Endothelial cell of umbilical vein (primary cell): ENCODE measurements around the gene SLC2A2. TPM values are rescaled to one million over a fixed set of nuclear protein-coding genes. Genes with fewer than 3 reads are reported as not detected.

Experiments used
- BruUV-seq: library from RNA; stranded (reverse); fragments of 400-500 nt; replicated peaks from 2 replicates; lab custom pipeline; 2021; lab: Mats Ljungman, UMichigan
- CTCF ChIA-PET: fragments of 300-600, 350-600 bp; sonication (Branson Sonifier 250); formaldehyde crosslinking; loops from one replicate; lab custom pipeline; 2021; ENCODE audit warnings: antibody characterized with exemption, inconsistent platforms; lab: Charles Lee
- POLR2A ChIA-PET: fragments of 300-600, 350-600 bp; sonication (Branson Sonifier 250); formaldehyde crosslinking; loops from one replicate; lab custom pipeline; 2021; ENCODE audit warnings: antibody characterized with exemption, inconsistent platforms; lab: Charles Lee
- DNase-seq: peaks from one replicate; pipeline ENCODE4 v3.0.0-alpha.2; 2011; ENCODE audit warnings: low read depth, low spot score
- FAIRE-seq: peaks from 2 replicates; lab custom pipeline; 2011; peaks lifted over from hg19 to GRCh38; lab: Jason Lieb, UNC
- H2AFZ ChIP-seq: 2 replicates; pipeline ENCODE4 v1.6.0; 2012; ENCODE audit warnings: low read depth, low read length, control low read depth, inconsistent platforms
- H3K27ac ChIP-seq: 2 replicates; pipeline ENCODE4 v1.5.1; 2011; ENCODE audit warnings: low read depth, mild to moderate bottlenecking, control low read depth, low read length, moderate library complexity; ENCODE audit not compliant: insufficient read depth
- H3K27me3 ChIP-seq, 2 experiments: 2 replicates each; pipeline versions ENCODE4 v1.6.0 to v1.6.1; 2011; ENCODE audit warnings: low read length in 2 of 2, mixed read lengths in 1 of 2; ENCODE audit not compliant: control insufficient read depth in 2 of 2, insufficient read depth in 2 of 2
- H3K36me3 ChIP-seq, 2 experiments: 2 replicates in 1 of 2; 3 replicates in 1 of 2; pipeline ENCODE4 v1.5.1; 2011; ENCODE audit warnings: low read length in 2 of 2, mild to moderate bottlenecking in 1 of 2, moderate library complexity in 1 of 2; ENCODE audit not compliant: control insufficient read depth in 2 of 2, insufficient read depth in 2 of 2; ENCODE audit errors: extremely low read depth in 1 of 2
- H3K4me1 ChIP-seq: 3 replicates; pipeline ENCODE4 v1.5.1; 2011; ENCODE audit warnings: mild to moderate bottlenecking, low read length; ENCODE audit not compliant: control insufficient read depth, insufficient read depth; ENCODE audit errors: extremely low read depth
- H3K4me2 ChIP-seq: 2 replicates; pipeline ENCODE4 v1.6.1; 2011; ENCODE audit warnings: low read length, control low read depth, mixed read lengths; ENCODE audit not compliant: insufficient read depth
- H3K4me3 ChIP-seq, 3 experiments: fragments of 200-600 bp in 1 of 3; sonication (generic), shearing (Covaris generic) in 1 of 3; replicated peaks in 1 of 3; 2 replicates each; pipeline ENCODE4 v1.5.1; 2011 to 2016; ENCODE audit warnings: control low read depth in 3 of 3, low read length in 3 of 3, mild to moderate bottlenecking in 2 of 3, inconsistent platforms in 1 of 3, low read depth in 1 of 3, moderate library complexity in 1 of 3; ENCODE audit not compliant: insufficient read depth in 1 of 3
- H3K79me2 ChIP-seq: 2 replicates; pipeline ENCODE4 v1.6.0; 2012; ENCODE audit warnings: low read length, inconsistent platforms; ENCODE audit not compliant: control insufficient read depth, insufficient read depth
- H3K9ac ChIP-seq: replicated peaks from 2 replicates; pipeline ENCODE3; 2011; ENCODE audit warnings: low read length, control low read depth; ENCODE audit not compliant: insufficient read depth; ENCODE audit errors: extremely low read depth
- H3K9me1 ChIP-seq: replicated peaks from 3 replicates; pipeline ENCODE4 v1.6.0; 2011; ENCODE audit warnings: mild to moderate bottlenecking, low read length; ENCODE audit not compliant: control insufficient read depth, insufficient read depth; ENCODE audit errors: extremely low read depth
- H3K9me3 ChIP-seq: replicated peaks from 2 replicates; pipeline ENCODE4 v1.5.1; 2012; ENCODE audit warnings: low read length, inconsistent platforms; ENCODE audit not compliant: control insufficient read depth, insufficient read depth
- H4K20me1 ChIP-seq: replicated peaks from 2 replicates; pipeline ENCODE3; 2011; ENCODE audit warnings: mild to moderate bottlenecking, low read length; ENCODE audit not compliant: control insufficient read depth, insufficient read depth; ENCODE audit errors: extremely low read depth
- EZH2 ChIP-seq: IDR thresholded peaks from 2 replicates; pipeline ENCODE4 v1.6.1; 2012; ENCODE audit warnings: borderline replicate concordance, low read depth, mild to moderate bottlenecking, moderate library complexity, low read length, inconsistent platforms; ENCODE audit not compliant: severe bottlenecking
- FOS ChIP-seq: IDR thresholded peaks from 2 replicates; pipeline ENCODE4 v1.6.1; 2011; ENCODE audit warnings: mild to moderate bottlenecking, low read length, moderate library complexity, borderline replicate concordance; ENCODE audit not compliant: insufficient read depth
- GATA2 ChIP-seq: IDR thresholded peaks from 2 replicates; pipeline ENCODE4 v1.7.0; 2011; ENCODE audit warnings: low read depth, mild to moderate bottlenecking, moderate library complexity, mixed read lengths, low read length; ENCODE audit not compliant: insufficient read length, insufficient read depth
- JUN ChIP-seq: IDR thresholded peaks from 2 replicates; pipeline ENCODE4 v1.6.1; 2011; ENCODE audit warnings: borderline replicate concordance, low read depth; ENCODE audit not compliant: insufficient read length, insufficient read depth
- MYC ChIP-seq: IDR thresholded peaks from one replicate; pipeline ENCODE4 v1.6.1; 2011; ENCODE audit warnings: mild to moderate bottlenecking, low read depth, low read length
- POLR2A ChIP-seq: IDR thresholded peaks from 2 replicates; pipeline ENCODE4 v1.6.1; 2012; ENCODE audit warnings: low read depth, mild to moderate bottlenecking, control low read depth, low read length
- POLR2AphosphoS5 ChIP-seq: IDR thresholded peaks from 2 replicates; pipeline ENCODE4 v1.6.1; 2012; ENCODE audit warnings: low read depth, mild to moderate bottlenecking, control low read depth, low read length, moderate library complexity; ENCODE audit not compliant: insufficient read depth
- dilution Hi-C: fragments of 300-500 bp; cut with MboI; formaldehyde crosslinking; loops from one replicate; pipeline ENCODE4 v1.15.0; 2019; ENCODE audit warnings: low sequenced_read_pairs; ENCODE audit not compliant: extremely low pct_ligation_motif_present
- intact Hi-C: fragments of 100-400 bp; cut with micrococcal nuclease; formaldehyde crosslinking; loops from one replicate; pipeline ENCODE4 v1.10.0; 2022
- polyA plus RNA-seq, 4 experiments: library from polyadenylated mRNA; depleted of rRNA in 3 of 4; stranded (reverse) in 3 of 4; unstranded in 1 of 4; fragments of >200 nt; gene quantifications; 2 replicates each; pipeline versions ENCODE4 v1.2.1 to v1.2.3, GENCODE V29; 2011 to 2012; ENCODE audit warnings: missing spikeins in 1 of 4
- total RNA-seq: library from RNA; stranded (reverse); gene quantifications from 2 replicates; pipeline ENCODE4 v1.2.3, GENCODE V29; 2021
- TF ChIP-seq, protein P1 (sequence below), 2 donors: IDR thresholded peaks; 1 replicate in 1 of 2; 2 replicates in 1 of 2; pipeline ENCODE4 v1.5.1; 2011; ENCODE audit warnings: low read length in 2 of 2, mild to moderate bottlenecking in 2 of 2, moderate library complexity in 2 of 2, control low read depth in 1 of 2, inconsistent platforms in 1 of 2, low read depth in 1 of 2; ENCODE audit not compliant: insufficient read depth in 1 of 2; ENCODE audit errors: extremely low read depth in 1 of 2
- TF ChIP-seq, protein P2 (sequence below): IDR thresholded peaks from 2 replicates; pipeline ENCODE4 v1.6.1; 2011; ENCODE audit not compliant: insufficient read depth, insufficient read length

SLC2A2 gene
- total and polyA plus RNA-seq, 2 donors (not counting 3 experiments of a cell fraction or from before 2014, with no cell fraction given): not detected

GRCh38 chr3:171044384-171044783, 17.9 kb upstream of the SLC2A2 start:
- CTCF ChIA-PET: interaction anchor here (0.8 to 2.5 kb wide), 2 partner anchors 32 to 83 kb away, joined by 3 to 15 read pairs; no protein-coding TSS in a partner anchor
- no peak overlapping the region for H3K27ac ChIP-seq
- H3K4me1 ChIP-seq: no peaks in the 10 kb centered on the region
- H3K79me2 ChIP-seq: no peaks in the 10 kb centered on the region
- H3K4me2 ChIP-seq: no peak overlapping the region
- no peak overlapping the region for H3K4me3 ChIP-seq
- H4K20me1 ChIP-seq: no peaks in the 10 kb centered on the region
- dilution Hi-C loops: no loop called here
- POLR2A ChIA-PET: interaction anchor here (0.7 kb wide), 1 partner anchor 334 kb away, joined by 4 read pairs; no protein-coding TSS in a partner anchor
- no peaks in the 10 kb centered on the region for H3K9me1 ChIP-seq
- DNase-seq (no peak), FAIRE-seq (no peak)
- H3K36me3 ChIP-seq: no peaks in the 10 kb centered on the region
- no peak overlapping the region for H2AFZ ChIP-seq
- no peak overlapping the region for H3K9ac ChIP-seq
- BruUV-seq: no TSS peak
- H3K27me3 ChIP-seq: no peaks in the 10 kb centered on the region
- TF ChIP-seq EZH2 (no peak), GATA2 (no peak), FOS (no peak), JUN (no peak), POLR2AphosphoS5 (no peak), POLR2A (no peak), MYC (no peak)
- TF ChIP-seq, protein P1, sequence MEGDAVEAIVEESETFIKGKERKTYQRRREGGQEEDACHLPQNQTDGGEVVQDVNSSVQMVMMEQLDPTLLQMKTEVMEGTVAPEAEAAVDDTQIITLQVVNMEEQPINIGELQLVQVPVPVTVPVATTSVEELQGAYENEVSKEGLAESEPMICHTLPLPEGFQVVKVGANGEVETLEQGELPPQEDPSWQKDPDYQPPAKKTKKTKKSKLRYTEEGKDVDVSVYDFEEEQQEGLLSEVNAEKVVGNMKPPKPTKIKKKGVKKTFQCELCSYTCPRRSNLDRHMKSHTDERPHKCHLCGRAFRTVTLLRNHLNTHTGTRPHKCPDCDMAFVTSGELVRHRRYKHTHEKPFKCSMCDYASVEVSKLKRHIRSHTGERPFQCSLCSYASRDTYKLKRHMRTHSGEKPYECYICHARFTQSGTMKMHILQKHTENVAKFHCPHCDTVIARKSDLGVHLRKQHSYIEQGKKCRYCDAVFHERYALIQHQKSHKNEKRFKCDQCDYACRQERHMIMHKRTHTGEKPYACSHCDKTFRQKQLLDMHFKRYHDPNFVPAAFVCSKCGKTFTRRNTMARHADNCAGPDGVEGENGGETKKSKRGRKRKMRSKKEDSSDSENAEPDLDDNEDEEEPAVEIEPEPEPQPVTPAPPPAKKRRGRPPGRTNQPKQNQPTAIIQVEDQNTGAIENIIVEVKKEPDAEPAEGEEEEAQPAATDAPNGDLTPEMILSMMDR (IDR thresholded peaks at IDR 0.05; ENCODE audit: extremely low read depth in 1 of 2, insufficient read depth in 1 of 2, low read depth in 1 of 2, low read length in 2 of 2): no peak
- TF ChIP-seq, protein P2, sequence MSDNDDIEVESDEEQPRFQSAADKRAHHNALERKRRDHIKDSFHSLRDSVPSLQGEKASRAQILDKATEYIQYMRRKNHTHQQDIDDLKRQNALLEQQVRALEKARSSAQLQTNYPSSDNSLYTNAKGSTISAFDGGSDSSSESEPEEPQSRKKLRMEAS: no peak
- intact Hi-C loops: no loop called here
- H3K9me3 ChIP-seq: no peaks in the 10 kb centered on the region
